ENCODE results near the gene LYPD6B.
"Not testable (repeated sequence)": the region's sequence is repeated elsewhere in the genome, so short reads cannot be mapped to it uniquely, and the experiment has no call there.

LYPD6B gene

DNA sequence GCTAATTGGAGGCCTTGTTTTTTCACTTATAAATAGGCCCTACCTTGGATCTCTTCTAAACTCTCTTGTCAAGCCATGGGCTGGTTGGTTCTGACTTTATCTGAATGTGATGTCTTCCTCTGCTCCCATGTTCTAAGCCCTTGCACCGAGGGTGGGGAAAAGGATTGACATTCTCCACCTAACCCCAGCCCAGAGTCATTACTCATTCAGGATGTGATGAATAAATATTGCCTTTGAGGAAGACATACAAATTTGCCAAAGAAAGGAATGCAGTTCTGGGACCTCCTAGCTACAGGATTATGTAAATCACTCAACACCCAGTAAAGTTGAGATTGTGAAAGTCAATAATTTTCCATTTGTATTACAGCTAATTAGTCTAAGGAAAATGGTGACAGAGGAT, 149.8 kb downstream of the LYPD6B start:
- no peak for DNase-seq

GRCh38 chr2:149189769-149190168, 151.3 kb downstream of the LYPD6B start:
- DNase-seq, result no peak

DNA sequence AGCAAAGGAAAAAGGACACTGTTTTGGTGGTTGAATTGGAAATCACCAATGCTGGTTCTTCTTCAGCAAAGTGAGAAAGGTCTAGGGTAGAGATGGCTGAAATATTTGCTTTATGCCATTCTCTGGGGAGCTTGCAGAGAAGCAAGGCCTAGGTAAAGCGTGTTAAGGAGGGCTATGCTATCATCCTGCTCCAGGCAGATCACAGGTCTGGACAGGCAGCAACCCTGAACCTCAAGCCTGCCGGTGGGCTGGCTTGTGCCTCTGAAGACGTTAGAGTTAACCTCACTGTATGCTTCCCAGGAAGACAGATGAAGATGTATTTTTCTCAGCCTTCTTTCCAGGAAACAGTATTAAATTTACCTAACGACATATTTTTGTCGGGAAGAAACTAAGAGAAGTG, 153.4 kb downstream of the LYPD6B start:
- DNase-seq, result no peak

DNA sequence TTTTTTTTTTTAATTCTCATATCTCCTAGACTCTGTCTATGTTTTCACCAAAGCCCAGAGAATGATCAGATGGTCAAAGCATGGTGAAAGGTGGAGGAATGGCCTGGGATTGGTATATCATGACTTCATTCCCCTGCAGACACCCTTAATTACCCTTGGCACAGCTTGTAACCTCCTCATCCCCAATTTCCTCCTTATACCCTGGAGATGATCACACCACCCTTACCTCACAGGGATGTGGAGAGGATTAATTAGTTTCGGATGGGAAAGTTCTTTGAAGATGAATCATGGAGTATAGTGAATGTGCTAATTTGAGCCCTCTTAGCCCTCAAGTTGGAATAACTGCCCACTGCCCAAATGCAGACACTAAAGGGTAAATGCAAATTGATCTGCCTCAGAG, 153.9 kb downstream of the LYPD6B start:
- DNase-seq, result no peak

DNA sequence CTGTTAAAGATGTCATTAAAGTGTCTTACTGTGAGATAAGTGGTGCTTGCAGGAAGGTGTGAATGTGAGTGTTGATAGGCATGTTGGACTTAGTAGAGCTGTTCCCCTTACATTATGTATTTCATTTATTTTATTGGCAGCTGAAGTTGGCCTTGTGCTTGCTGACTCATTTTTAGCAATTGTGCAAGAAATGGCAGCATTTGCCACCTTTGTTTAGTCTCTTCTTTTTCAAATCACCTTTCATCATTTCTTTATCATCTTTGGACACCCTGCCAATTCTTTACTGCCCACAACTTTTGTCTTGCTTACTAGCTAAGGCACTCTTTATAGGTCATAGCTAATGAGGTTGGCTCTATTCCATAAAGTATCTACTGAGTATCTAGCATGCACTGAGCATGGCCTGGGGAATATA, 161.6 kb downstream of the LYPD6B start:
- DNase-seq, result no peak

GRCh38 chr2:149204686-149205085, 166.2 kb downstream of the LYPD6B start:
- DNase-seq, result no peak

GRCh38 chr2:149205143-149205542, 166.6 kb downstream of the LYPD6B start:
- no peak for DNase-seq

DNA sequence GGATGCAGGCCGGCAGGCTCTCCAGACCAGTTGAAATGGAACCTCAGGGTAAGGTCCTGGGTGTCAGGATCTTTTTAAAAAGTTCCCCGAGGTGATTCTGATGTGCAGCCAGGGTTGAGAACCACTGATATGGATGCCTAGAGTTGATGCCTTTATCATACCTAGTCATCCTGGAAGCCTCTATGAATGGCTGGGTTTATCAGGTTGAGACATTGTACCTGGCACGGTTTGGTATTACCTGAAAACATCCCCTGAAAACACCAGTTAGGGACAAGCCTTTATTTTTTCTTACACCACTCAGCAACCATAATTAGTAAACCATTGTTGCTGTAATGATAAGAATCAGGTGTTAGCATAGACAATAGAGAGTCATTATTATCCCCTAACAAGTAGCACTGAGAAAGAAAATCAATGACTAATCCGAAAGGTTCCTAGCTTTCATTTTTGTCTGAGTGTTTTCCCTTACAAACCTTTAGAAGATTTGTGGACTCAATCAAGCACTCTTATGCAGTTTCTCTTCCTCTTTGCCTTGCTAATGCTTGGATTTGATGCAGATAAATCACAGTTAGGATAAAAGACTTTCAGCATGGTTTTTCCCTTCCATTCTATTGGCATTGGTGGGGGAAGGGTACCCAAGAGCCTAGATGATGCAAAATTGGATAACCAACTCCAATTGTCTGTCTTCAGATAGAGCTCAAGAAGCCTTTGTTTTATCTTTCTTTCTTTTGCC, 175.4 kb downstream of the LYPD6B start:
- no peak for DNase-seq

GRCh38 chr2:149218497-149218896, 180.0 kb downstream of the LYPD6B start:
- no peak for DNase-seq

DNA sequence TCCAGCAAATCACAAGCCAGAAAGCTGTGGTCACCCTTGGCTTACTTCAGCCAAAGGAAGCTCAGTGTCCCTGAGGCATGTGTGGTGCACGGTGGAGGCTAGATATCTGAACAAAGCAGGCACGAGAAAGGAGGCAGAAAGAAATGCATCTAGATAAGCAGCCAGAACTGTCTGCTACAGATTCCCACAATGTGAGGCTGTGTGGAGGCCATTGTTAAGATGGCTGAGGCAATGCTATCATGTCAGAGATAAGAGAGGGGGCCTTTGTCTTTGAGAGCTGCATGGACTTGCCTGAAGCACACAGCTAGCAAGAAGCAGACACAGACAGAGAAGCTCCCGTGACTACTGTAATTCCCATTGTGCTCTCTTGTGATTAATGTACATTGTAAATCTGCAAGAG, 181.4 kb downstream of the LYPD6B start:
- DNase-seq, result peak in 16 of 56 donors; percentile 1 to 37 (median 3)

DNA sequence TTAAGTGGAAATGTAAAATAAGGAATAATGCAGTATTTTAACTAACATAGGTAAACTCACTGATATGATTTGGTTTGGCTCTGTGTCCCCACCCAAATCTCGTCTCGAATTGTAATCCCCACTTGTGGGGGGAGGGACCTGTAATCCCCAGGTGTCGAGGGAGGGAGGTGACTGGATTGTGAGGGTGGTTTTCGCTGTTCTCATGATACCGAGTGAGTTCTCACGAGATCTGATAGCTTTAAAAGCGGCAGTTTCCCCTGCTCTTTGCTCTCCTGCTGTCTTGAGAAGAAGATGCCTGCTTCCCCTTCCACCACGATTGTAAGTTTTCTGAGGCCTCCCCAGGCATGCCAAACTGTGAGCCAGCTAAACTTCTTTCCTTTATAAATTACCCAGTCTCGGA, 182.5 kb downstream of the LYPD6B start:
- no peak for DNase-seq

GRCh38 chr2:149221898-149222297, 183.4 kb downstream of the LYPD6B start:
- peak in 1 of 56 donors; percentile 0 for DNase-seq

DNA sequence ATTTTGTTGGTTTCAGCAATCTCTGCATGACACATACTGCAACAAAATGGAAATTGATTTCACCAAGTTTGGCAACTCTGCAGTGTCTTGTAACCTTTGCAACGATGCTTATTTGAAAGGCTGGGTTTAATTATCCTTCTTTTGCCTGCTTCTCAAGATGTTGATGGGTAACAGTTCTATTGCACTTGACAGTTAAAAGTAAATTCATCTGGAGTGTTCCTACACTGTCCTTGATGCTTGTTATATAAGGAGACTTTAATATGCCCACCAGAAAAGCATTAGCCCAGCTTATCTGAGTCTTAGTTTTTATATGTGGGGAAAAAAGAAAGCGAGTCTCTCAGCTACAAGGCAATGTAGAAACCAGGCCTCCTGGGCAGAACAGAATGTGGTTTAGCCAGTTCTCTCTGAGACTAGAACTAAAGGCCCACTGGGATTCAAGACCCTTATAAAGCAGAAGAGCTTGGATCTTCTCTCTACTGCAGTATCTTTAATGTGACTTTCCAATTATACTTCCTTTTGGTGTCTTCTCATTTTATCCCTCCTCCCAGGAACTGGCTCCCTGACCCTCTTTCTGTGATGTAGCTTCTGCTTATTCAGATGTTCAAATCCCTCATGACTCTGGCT, 185.1 kb downstream of the LYPD6B start:
- no peak for DNase-seq

DNA sequence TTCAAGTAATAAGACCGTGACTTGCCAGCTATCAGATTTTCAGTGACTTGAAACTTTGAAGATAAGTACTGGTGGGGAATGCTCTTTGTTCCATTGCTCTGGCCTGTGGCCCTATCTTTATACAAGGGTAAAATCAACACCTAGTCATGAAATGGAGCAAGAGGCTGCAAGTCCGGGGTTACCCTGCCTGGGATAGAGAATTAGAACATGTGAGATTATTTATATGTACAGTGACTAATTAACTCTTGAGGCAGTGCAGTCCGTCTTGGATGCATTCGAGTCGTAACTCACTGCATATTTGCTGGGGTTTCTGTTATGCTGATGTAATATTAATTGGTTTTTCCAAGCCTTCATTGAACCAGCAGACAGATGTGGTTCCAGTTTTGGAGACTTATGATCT, 186.0 kb downstream of the LYPD6B start:
- DNase-seq, result no peak

GRCh38 chr2:149225446-149225845, 186.9 kb downstream of the LYPD6B start:
- DNase-seq, result no peak

- no peak for DNase-seq
Measured at GRCh38 chr2:149226790-149227189, 188.3 kb downstream of the LYPD6B start.

DNA sequence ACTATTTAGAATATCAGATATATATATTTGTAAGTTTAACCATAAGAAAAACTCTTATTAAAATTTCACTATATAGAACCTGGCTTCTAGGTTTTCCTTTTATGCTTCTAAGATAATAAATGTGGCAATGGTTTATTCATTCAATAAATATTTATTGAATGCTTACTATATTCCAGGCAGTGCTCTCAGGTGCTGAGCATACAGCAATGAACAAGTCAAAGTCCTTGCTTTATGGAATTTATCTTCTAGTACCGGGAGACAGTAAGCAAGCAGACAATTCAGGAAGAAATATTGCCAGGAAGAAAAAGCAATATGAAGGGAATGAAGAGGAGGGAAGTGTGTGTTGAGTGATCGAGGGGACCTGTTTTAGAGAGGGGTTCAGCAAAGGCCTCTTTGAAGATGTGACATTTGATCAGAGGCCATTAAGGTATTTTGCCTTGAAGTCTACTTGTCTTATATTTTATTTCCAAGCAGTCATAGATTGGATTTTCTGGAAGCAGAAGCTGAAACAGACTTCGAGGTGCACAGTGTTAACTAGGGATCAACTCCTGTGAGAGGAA, 197.4 kb downstream of the LYPD6B start:
- DNase-seq, result no peak

- DNase-seq, result no peak
Measured at GRCh38 chr2:149236410-149236809, 197.9 kb downstream of the LYPD6B start.

DNA sequence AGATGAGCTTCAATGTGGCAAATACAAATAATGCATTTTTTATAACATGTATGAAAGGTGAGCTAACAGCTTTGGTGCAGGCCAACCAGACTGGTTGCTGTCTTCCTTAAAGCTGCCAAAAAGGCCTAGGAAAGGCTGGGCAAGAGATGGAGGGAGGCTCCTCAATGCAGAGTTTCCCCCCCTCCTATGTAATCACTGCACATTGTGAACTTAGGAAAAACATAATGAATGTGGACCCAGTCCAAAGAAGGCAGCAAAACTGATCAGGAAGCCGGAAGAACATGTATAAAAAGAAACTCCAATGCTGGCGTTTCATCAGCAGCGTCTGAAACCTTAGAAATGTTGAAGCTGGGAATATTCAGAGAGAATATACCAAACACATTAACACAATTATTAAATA, 207.7 kb downstream of the LYPD6B start:
- DNase-seq, result no peak

- DNase-seq, result not testable (repeated sequence)
Measured at GRCh38 chr2:149251436-149251835, 212.9 kb downstream of the LYPD6B start.

- DNase-seq, result not testable (repeated sequence)
Measured at GRCh38 chr2:149256877-149257276, 218.4 kb downstream of the LYPD6B start.

- DNase-seq, result no peak
Measured at GRCh38 chr2:149258531-149258930, 220.0 kb downstream of the LYPD6B start.

DNA sequence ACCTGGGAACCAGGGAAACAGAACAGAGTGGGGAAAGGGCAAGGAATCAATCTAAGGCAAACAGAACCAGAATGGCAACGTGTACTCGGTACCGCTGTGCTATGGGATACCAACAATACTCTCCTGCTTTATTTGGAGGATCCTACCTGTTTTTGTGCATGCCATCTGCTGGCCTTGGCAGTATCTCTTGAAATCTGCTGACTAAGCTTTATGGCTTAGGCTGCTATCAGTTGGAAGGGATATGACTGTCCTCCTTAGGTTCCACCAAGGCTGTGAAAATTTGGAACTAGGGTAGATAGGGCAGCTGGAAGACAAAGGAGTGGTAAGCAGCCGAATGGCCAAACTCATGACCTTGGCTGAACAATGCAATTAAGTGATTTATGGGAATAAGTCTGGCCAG, 220.6 kb downstream of the LYPD6B start:
- no peak for DNase-seq

Measured in nucleus accumbens (tissue), 56 donors.